H1 (cell line): Measurements from ENCODE around the gene GPHA2. TPM values are rescaled to one million over a fixed set of nuclear protein-coding genes. Genes with fewer than 3 reads are reported as not detected.

Source experiments
- ATF2 ChIP-seq: IDR thresholded peaks from 2 replicates; pipeline ENCODE4 v1.6.1; 2012; ENCODE audit warnings: low read length, inconsistent platforms
- BCL11A ChIP-seq, 2 experiments: IDR thresholded peaks; one replicate each; pipeline ENCODE4 v1.6.1; 2011; ENCODE audit warnings: low read depth in 2 of 2, low read length in 2 of 2, mild to moderate bottlenecking in 2 of 2
- CEBPB ChIP-seq: IDR thresholded peaks from 2 replicates; pipeline ENCODE4 v1.6.1; 2012; ENCODE audit warnings: low read depth, low read length
- CHD1 ChIP-seq: IDR thresholded peaks from 2 replicates; pipeline ENCODE4 v1.6.1; 2012; ENCODE audit warnings: low read depth, low read length, improper control_type of control experiment
- CHD7 ChIP-seq: fragments of 300-600 bp; sonication (generic); IDR thresholded peaks from 2 replicates; pipeline ENCODE4 v1.7.1; 2012; ENCODE audit warnings: low read length, moderate library complexity, mild to moderate bottlenecking, inconsistent platforms; ENCODE audit not compliant: insufficient replicate concordance
- CREB1 ChIP-seq: IDR thresholded peaks from 2 replicates; pipeline ENCODE4 v1.6.1; 2012; ENCODE audit warnings: inconsistent platforms
- CTBP2 ChIP-seq: IDR thresholded peaks from 2 replicates; pipeline ENCODE4 v1.7.0; 2011; ENCODE audit warnings: borderline replicate concordance, mild to moderate bottlenecking, moderate library complexity, mixed read lengths, low read length; ENCODE audit not compliant: insufficient read depth, insufficient read length
- EZH2 ChIP-seq: fragments of 200-600 bp; sonication (generic); IDR thresholded peaks from 2 replicates; pipeline ENCODE4 v1.7.1; 2012; ENCODE audit warnings: low read depth, mild to moderate bottlenecking, moderate library complexity, low read length, inconsistent platforms; ENCODE audit not compliant: severe bottlenecking
- RFX5 ChIP-seq: IDR thresholded peaks from 2 replicates; pipeline ENCODE4 v1.6.1; 2011; ENCODE audit warnings: low read depth, low read length, improper control_type of control experiment, borderline replicate concordance
- SP1 ChIP-seq: IDR thresholded peaks from 2 replicates; pipeline ENCODE4 v1.6.1; 2011; ENCODE audit warnings: low read depth, low read length
- SP4 ChIP-seq: IDR thresholded peaks from 2 replicates; pipeline ENCODE4 v1.6.1; 2012; ENCODE audit warnings: low read length, inconsistent platforms
- polyA plus RNA-seq, 7 experiments: library from polyadenylated mRNA; depleted of rRNA in 3 of 7; stranded (reverse) in 5 of 7; unstranded in 2 of 7; fragments of >200 nt in 5 of 7; fragments of 200-250 nt in 2 of 7; gene quantifications; 1 replicate in 5 of 7; 2 replicates in 1 of 7; 4 replicates in 1 of 7; pipeline versions ENCODE4 v1.2.1 to v1.2.3, GENCODE V29; 2011 to 2013; ENCODE audit warnings: missing spikeins in 2 of 7, mixed read lengths in 2 of 7
- total RNA-seq: library from RNA; stranded (reverse); fragmentation: NEBNext Ultra II Directional; extraction: Animal tissue kit (Norgen Biotek cat#: 25700); gene quantifications from 2 replicates; pipeline ENCODE4 v1.2.1, GENCODE V29; 2021

The GPHA2 gene
- total and polyA plus RNA-seq, 2 of the 8 experiments (the other 6 are each of a cell fraction or from before 2014, with no cell fraction given): 0.97 to 4.4 TPM

- TF ChIP-seq CHD7: no peak
- TF ChIP-seq SP4: no peak
- TF ChIP-seq RFX5: no peak
- no peak for TF ChIP-seq SP1
- TF ChIP-seq CHD1: no peak
- TF ChIP-seq ATF2: no peak
- no peak for TF ChIP-seq CREB1
- no peak for TF ChIP-seq BCL11A (IDR thresholded peaks at IDR 0.05; ENCODE audit: low read depth in 2 of 2, low read length in 2 of 2)
- no peak for TF ChIP-seq CTBP2
- TF ChIP-seq EZH2: no peak
- TF ChIP-seq CEBPB: no peak
These were observed 31.7 kb upstream of the GPHA2 start (continued) for GRCh38 chr11:64967375-64967774.
